CD14-positive monocyte (primary cell): ENCODE measurements around the gene ATP8B3. TPM values are rescaled to one million over a fixed set of nuclear protein-coding genes. Genes with fewer than 3 reads are reported as not detected.

Experiments used
- DNase-seq, 3 donors: peaks; one replicate each; pipeline ENCODE4 v3.0.0-alpha.2; 2011 to 2022
- H2AFZ ChIP-seq: 2 replicates; pipeline ENCODE4 v1.6.0; 2012; ENCODE audit warnings: mild to moderate bottlenecking, low read depth, low read length, inconsistent platforms; ENCODE audit not compliant: insufficient read depth, poor library complexity, severe bottlenecking
- H3K27ac ChIP-seq, 2 donors: 1 replicate in 1 of 2; 2 replicates in 1 of 2; pipeline ENCODE4 v1.5.1; 2012 to 2013; ENCODE audit warnings: low read length in 2 of 2, control low read depth in 1 of 2, inconsistent platforms in 1 of 2, low read depth in 1 of 2, mild to moderate bottlenecking in 1 of 2
- H3K27me3 ChIP-seq, 2 donors: one replicate each; pipeline versions ENCODE4 v1.6.0 to v1.6.1; 2011 to 2013; ENCODE audit warnings: low read length in 2 of 2; ENCODE audit not compliant: control insufficient read depth in 2 of 2, insufficient read depth in 2 of 2
- H3K36me3 ChIP-seq, 2 donors: replicated peaks in 1 of 2; 1 replicate in 1 of 2; 2 replicates in 1 of 2; pipeline versions ENCODE4 v1.5.1 to v1.6.1; 2012 to 2013; ENCODE audit warnings: low read length in 2 of 2, control low read depth in 1 of 2, inconsistent platforms in 1 of 2, mild to moderate bottlenecking in 1 of 2; ENCODE audit not compliant: insufficient read depth in 2 of 2, control insufficient read depth in 1 of 2
- H3K4me1 ChIP-seq, 2 donors: 1 replicate in 1 of 2; 2 replicates in 1 of 2; pipeline versions ENCODE4 v1.5.1 to v1.6.1; 2012 to 2013; ENCODE audit warnings: low read length in 2 of 2, control low read depth in 1 of 2, inconsistent platforms in 1 of 2, mild to moderate bottlenecking in 1 of 2, moderate library complexity in 1 of 2; ENCODE audit not compliant: insufficient read depth in 2 of 2, control insufficient read depth in 1 of 2
- H3K4me2 ChIP-seq: replicated peaks from 2 replicates; pipeline ENCODE3; 2012; ENCODE audit warnings: low read length, moderate library complexity, mild to moderate bottlenecking; ENCODE audit not compliant: poor library complexity, severe bottlenecking; ENCODE audit errors: extremely low read depth
- H3K4me3 ChIP-seq, 3 experiments: fragments of 200-600 bp in 1 of 3; sonication (generic) in 1 of 3; replicated peaks in 1 of 3; 1 replicate in 2 of 3; 2 replicates in 1 of 3; pipeline ENCODE4 v1.5.1; 2011 to 2013; ENCODE audit warnings: low read length in 3 of 3, mild to moderate bottlenecking in 3 of 3, control low read depth in 2 of 3, low read depth in 2 of 3, inconsistent platforms in 1 of 3, moderate library complexity in 1 of 3
- H3K79me2 ChIP-seq: 2 replicates; pipeline ENCODE4 v1.6.0; 2012; ENCODE audit warnings: mild to moderate bottlenecking, control low read depth, inconsistent platforms, low read length, moderate library complexity; ENCODE audit not compliant: insufficient read depth
- H3K9ac ChIP-seq: 2 replicates; pipeline ENCODE4 v1.6.0; 2017; ENCODE audit warnings: low read length, mild to moderate bottlenecking; ENCODE audit not compliant: insufficient read depth, poor library complexity, severe bottlenecking
- H3K9me3 ChIP-seq, 2 donors: replicated peaks in 1 of 2; 1 replicate in 1 of 2; 2 replicates in 1 of 2; pipeline versions ENCODE4 v1.5.1 to v1.6.1; 2012 to 2013; ENCODE audit warnings: low read length in 2 of 2, control low read depth in 1 of 2; ENCODE audit not compliant: control insufficient read depth in 1 of 2, insufficient read depth in 1 of 2
- H4K20me1 ChIP-seq: 2 replicates; pipeline ENCODE4 v1.6.0; 2012; ENCODE audit warnings: mild to moderate bottlenecking, low read length, control low read depth, moderate library complexity; ENCODE audit not compliant: insufficient read depth
- H3K27ac Mint-ChIP-seq, 7 donors: one replicate each; pipeline ENCODE4 v1.8.0; 2020; ENCODE audit warnings: mild to moderate bottlenecking in 7 of 7, mixed read lengths in 7 of 7, moderate library complexity in 6 of 7, inconsistent platforms in 2 of 7
- H3K27me3 Mint-ChIP-seq, 3 donors: one replicate each; pipeline ENCODE4 v1.8.0; 2021 to 2022; ENCODE audit warnings: low read depth in 3 of 3, mild to moderate bottlenecking in 3 of 3, mixed read lengths in 3 of 3, moderate library complexity in 3 of 3, inconsistent platforms in 1 of 3
- H3K36me3 Mint-ChIP-seq, 2 donors: one replicate each; pipeline ENCODE4 v1.8.0; 2020; ENCODE audit warnings: mixed read lengths in 2 of 2, inconsistent platforms in 1 of 2, mild to moderate bottlenecking in 1 of 2
- H3K4me1 Mint-ChIP-seq: one replicate; pipeline ENCODE4 v1.8.0; 2020; ENCODE audit warnings: mild to moderate bottlenecking, mixed read lengths
- H3K4me3 Mint-ChIP-seq, 2 donors: one replicate each; pipeline ENCODE4 v1.8.0; 2020; ENCODE audit warnings: mild to moderate bottlenecking in 2 of 2, mixed read lengths in 2 of 2, moderate library complexity in 1 of 2
- H3K9me3 Mint-ChIP-seq, 7 donors: one replicate each; pipeline ENCODE4 v1.8.0; 2020 to 2022; ENCODE audit warnings: mixed read lengths in 7 of 7, mild to moderate bottlenecking in 6 of 7, moderate library complexity in 6 of 7, inconsistent platforms in 2 of 7
- CTCF ChIP-seq: fragments of 200-600 bp; IDR thresholded peaks from one replicate; pipeline ENCODE4 v1.8.0; 2022; ENCODE audit warnings: antibody characterized with exemption, mild to moderate bottlenecking
- WGBS: methylation state at CpG from one replicate; pipeline ENCODE4 v1.1.5; 2013; ENCODE audit warnings: missing lambda C conversion rate; ENCODE audit not compliant: insufficient coverage; 5-methylcytosine and 5-hydroxymethylcytosine counted together
- intact Hi-C, 2 donors: fragments of 100-400 bp; cut with micrococcal nuclease; formaldehyde crosslinking; loops; one replicate each; pipeline versions ENCODE4 v1.15.0 to v1.15.1; 2023
- polyA plus RNA-seq, 3 donors: library from polyadenylated mRNA; depleted of rRNA in 1 of 3; unstranded in 2 of 3; stranded (reverse) in 1 of 3; fragments of 300-500 nt in 2 of 3; fragments of >200 nt in 1 of 3; fragmentation: Illumina TruSeq in 2 of 3; gene quantifications; 1 replicate in 2 of 3; 2 replicates in 1 of 3; pipeline ENCODE4 v1.2.3, GENCODE V29; 2012 to 2021

Gene ATP8B3
- polyA plus RNA-seq, 3 donors, result 1.6 to 8.2 (median 1.8) TPM

DNA sequence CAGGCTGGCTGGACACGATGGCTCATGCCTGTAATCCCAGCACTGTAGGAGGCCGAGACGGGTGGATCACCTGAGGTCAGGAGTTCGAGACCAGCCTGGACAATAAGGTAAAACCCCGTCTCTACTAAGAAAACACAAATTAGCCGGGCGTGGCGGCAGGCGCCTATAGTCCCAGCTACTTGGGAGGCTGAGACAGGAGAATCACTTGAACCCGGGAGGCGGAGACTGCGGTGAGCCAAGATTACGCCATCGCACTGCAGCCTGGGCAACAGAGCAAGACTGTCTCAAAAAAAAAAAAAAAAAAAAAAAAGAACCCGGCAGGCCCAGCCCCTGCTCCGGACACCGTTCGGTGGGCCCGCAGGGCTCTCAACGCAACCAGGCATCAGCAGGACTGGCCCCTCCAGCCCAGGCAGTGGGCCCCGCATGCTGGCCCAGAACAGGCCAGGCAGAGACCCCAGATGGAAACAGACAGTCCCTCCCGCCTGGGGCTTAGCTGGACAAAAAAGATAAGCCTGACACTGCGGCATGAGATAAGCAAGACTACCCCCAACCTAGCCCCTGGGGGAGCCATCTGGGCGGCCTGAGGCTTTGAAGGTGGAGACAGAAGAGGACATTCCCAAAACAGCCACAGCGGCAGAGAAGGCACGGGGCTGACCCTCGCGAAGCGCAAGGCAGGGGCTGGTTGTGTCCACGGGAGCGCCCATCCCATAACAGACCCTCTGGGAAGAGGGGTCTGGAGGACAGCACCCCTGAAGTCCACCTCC, 24.6 kb upstream of the ATP8B3 start:
- WGBS, result 98% methylated on average over 24 of the region's 31 CpGs
- Histone ChIP-seq H4K20me1 (peaks cover 100% of the 10 kb centered on the region), H3K27me3 (no peaks in the 10 kb centered on the region), H3K27ac (no peak overlapping the region), H3K4me2 (no peak overlapping the region), H3K4me3 (no peak overlapping the region), H3K9me3 (no peaks in the 10 kb centered on the region), H3K36me3 (peaks cover 11 to 23% of the 10 kb centered on the region in 2 donors), H3K79me2 (peaks cover 94% of the 10 kb centered on the region), H3K4me1 (peaks cover 13 to 29% of the 10 kb centered on the region in 2 donors), H2AFZ (no peak overlapping the region), H3K9ac (no peak overlapping the region)
- Mint-ChIP-seq H3K27me3 (peaks cover 0 to under 1% (median 0%) of the 10 kb centered on the region in 3 donors), H3K27ac (peak overlapping the region in 1 of 7 donors; percentile 40), H3K4me1 (peaks cover 27% of the 10 kb centered on the region), H3K9me3 (no peaks in the 10 kb centered on the region), H3K36me3 (peaks cover 0 to 41% of the 10 kb centered on the region in 2 donors), H3K4me3 (no peak overlapping the region)
- intact Hi-C loops, result no loop called here
- DNase-seq, result no peak
- no peak for TF ChIP-seq CTCF

DNA sequence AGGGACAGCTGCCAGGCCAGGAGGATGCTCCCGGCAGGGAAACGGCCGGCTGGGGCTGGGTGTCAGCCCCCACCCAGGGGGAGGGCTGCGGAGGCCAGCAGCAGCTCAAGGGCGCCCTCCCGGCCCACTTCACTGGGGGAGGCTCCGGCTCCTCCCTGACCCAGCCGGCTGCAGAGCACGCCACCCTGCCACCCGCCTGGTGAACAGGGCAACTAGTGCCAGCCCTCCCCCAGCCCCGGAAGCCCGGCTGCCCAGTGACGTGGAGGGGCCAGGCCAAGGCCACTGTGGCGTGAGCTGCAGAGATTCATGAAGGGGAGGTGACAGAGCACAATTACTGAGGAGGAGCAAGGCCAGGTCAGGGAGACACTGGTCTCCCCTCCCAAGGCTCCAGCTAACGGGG, 21.5 kb upstream of the ATP8B3 start:
- no peak overlapping the region for H3K9ac ChIP-seq
- 90% methylated on average over 14 of the region's 15 CpGs for WGBS
- H3K4me1 ChIP-seq, result peaks cover 0 to 8% of the 10 kb centered on the region in 2 donors
- Mint-ChIP-seq H3K9me3 (no peaks in the 10 kb centered on the region), H3K4me3 (no peak overlapping the region), H3K27me3 (peaks cover 0 to 2% (median 0%) of the 10 kb centered on the region in 3 donors), H3K27ac (no peak overlapping the region), H3K36me3 (peaks cover 11 to 53% of the 10 kb centered on the region in 2 donors), H3K4me1 (peaks cover 7% of the 10 kb centered on the region)
- no peak for TF ChIP-seq CTCF
- peaks cover 97% of the 10 kb centered on the region for H4K20me1 ChIP-seq
- DNase-seq, result no peak
- H3K79me2 ChIP-seq, result peaks cover 80% of the 10 kb centered on the region
- intact Hi-C loops, result no loop called here
- no peak overlapping the region for H2AFZ ChIP-seq
- H3K9me3 ChIP-seq, result no peaks in the 10 kb centered on the region
- no peak overlapping the region for H3K4me2 ChIP-seq
- no peak overlapping the region for H3K4me3 ChIP-seq
- peaks cover 26 to 51% of the 10 kb centered on the region in 2 donors for H3K36me3 ChIP-seq
- H3K27me3 ChIP-seq, result no peaks in the 10 kb centered on the region
- no peak overlapping the region for H3K27ac ChIP-seq
